Fibroblast of skin of left quadriceps (primary cell): Measurements from ENCODE around the gene ZHX3.

Source experiments
- DNase-seq, 2 experiments: peaks; one replicate each; pipeline ENCODE4 v3.0.0-alpha.2; 2013; ENCODE audit warnings: low read depth in 2 of 2

ZHX3 gene

GRCh38 chr20:41317546-41318270 lies at the start of gene ZHX3:
TSS of gene ZHX3 (minus strand) at chr20:41317731. CDS start at chr20:41204916, 112,815 bp downstream.
- DNase-seq: peak; percentile 93 to 95

- DNase-seq: no peak
These were observed 49.8 kb upstream of the ZHX3 start for GRCh38 chr20:41367393-41367695.

GRCh38 chr20:41366546-41367392 lies 49.2 kb upstream of the ZHX3 start, which contains the start of gene EMILIN3:
TSS of gene EMILIN3 (minus strand) at chr20:41366818. CDS start at chr20:41366634, 184 bp downstream.
- no peak for DNase-seq

GRCh38 chr20:41365777-41366545 lies 48.4 kb upstream of the ZHX3 start:
- DNase-seq: no peak

- DNase-seq: no peak
These were observed 47.6 kb upstream of the ZHX3 start for GRCh38 chr20:41364967-41365765.

- no peak for DNase-seq
These were observed 46.8 kb upstream of the ZHX3 start for GRCh38 chr20:41364236-41364855.

- no peak for DNase-seq
These were observed 46.1 kb upstream of the ZHX3 start for GRCh38 chr20:41363601-41364000.

GRCh38 chr20:41362748-41363140 lies 45.2 kb upstream of the ZHX3 start:
- no peak for DNase-seq

- no peak for DNase-seq
These were observed 44.5 kb upstream of the ZHX3 start for GRCh38 chr20:41361757-41362747.

GRCh38 chr20:41360831-41361756 lies 43.6 kb upstream of the ZHX3 start:
- no peak for DNase-seq

- no peak for DNase-seq
These were observed 42.0 kb upstream of the ZHX3 start for GRCh38 chr20:41359541-41360011.

GRCh38 chr20:41358717-41359116 lies 41.2 kb upstream of the ZHX3 start:
- no peak for DNase-seq

GRCh38 chr20:41358230-41358629 lies 40.7 kb upstream of the ZHX3 start:
- no peak for DNase-seq

- no peak for DNase-seq
These were observed 40.1 kb upstream of the ZHX3 start for GRCh38 chr20:41357424-41358163.

GRCh38 chr20:41356951-41357350 lies 39.4 kb upstream of the ZHX3 start:
- DNase-seq: no peak

- no peak for DNase-seq
These were observed 38.2 kb upstream of the ZHX3 start for GRCh38 chr20:41355598-41356203.

- no peak for DNase-seq
These were observed 37.7 kb upstream of the ZHX3 start for GRCh38 chr20:41355192-41355591.
